Measurements from ENCODE around the gene CHMP2B. TPM values are rescaled to one million over a fixed set of nuclear protein-coding genes. Genes with fewer than 3 reads are reported as not detected.

Gene CHMP2B
- total RNA-seq, 1 donor from 2014 or later: 28.2 TPM

- no peak for DNase-seq (ENCODE audit: extremely low spot score in 2 of 2)
- Histone ChIP-seq H3K4me3 (no peak overlapping the region), H3K27ac (no peak overlapping the region), H3K9me3 (no peaks in the 10 kb centered on the region), H3K27me3 (no peaks in the 10 kb centered on the region), H3K36me3 (no peaks in the 10 kb centered on the region), H3K4me1 (no peaks in the 10 kb centered on the region)
- intact Hi-C loops (cut with DNase I): no loop called here
- no peak for TF ChIP-seq POLR2AphosphoS5 (IDR thresholded peaks at IDR 0.05; ENCODE audit: insufficient read depth in 1 of 2, low read depth in 1 of 2)
- TF ChIP-seq CTCF (IDR thresholded peaks at IDR 0.05): no peak
Measured at GRCh38 chr3:87186608-87187159, 40.4 kb upstream of the CHMP2B start.

DNA sequence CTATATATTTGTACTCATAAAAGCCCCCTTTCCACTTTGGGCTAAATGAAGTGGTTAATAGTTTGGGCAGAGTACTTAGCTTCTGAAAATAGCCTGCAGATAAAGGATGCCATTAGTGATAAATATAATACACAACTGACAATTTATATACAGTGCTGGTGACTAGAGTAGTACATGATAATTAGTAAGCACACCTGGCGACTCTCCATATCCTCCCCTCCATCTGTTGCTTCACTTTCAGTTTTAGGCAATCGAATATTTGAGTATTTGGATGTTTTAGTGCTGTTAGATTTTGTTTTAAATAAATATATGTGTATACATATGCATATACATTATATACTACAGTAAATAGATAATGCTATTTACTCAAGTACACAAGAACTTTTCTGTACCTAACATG lies 35.9 kb upstream of the CHMP2B start:
- DNase-seq (ENCODE audit: extremely low spot score in 2 of 2): no peak
- H3K27ac ChIP-seq: no peak overlapping the region
- no peak for TF ChIP-seq POLR2AphosphoS5 (IDR thresholded peaks at IDR 0.05; ENCODE audit: insufficient read depth in 1 of 2, low read depth in 1 of 2)
- TF ChIP-seq POLR2A (IDR thresholded peaks at IDR 0.05): no peak
- TF ChIP-seq CTCF (IDR thresholded peaks at IDR 0.05): no peak
- H3K4me1 ChIP-seq: no peaks in the 10 kb centered on the region
- intact Hi-C loops (cut with DNase I): no loop called here
- H3K9me3 ChIP-seq: no peaks in the 10 kb centered on the region
- no peaks in the 10 kb centered on the region for H3K27me3 ChIP-seq
- H3K4me3 ChIP-seq: no peak overlapping the region
- H3K36me3 ChIP-seq: no peaks in the 10 kb centered on the region

- H3K27ac ChIP-seq: no peak overlapping the region
- no peaks in the 10 kb centered on the region for H3K36me3 ChIP-seq
- TF ChIP-seq POLR2A (IDR thresholded peaks at IDR 0.05) (no peak), CTCF (IDR thresholded peaks at IDR 0.05) (no peak), POLR2AphosphoS5 (IDR thresholded peaks at IDR 0.05; ENCODE audit: insufficient read depth in 1 of 2, low read depth in 1 of 2) (no peak)
- no peak overlapping the region for H3K4me3 ChIP-seq
- no peaks in the 10 kb centered on the region for H3K4me1 ChIP-seq
- no peaks in the 10 kb centered on the region for H3K27me3 ChIP-seq
- DNase-seq (ENCODE audit: extremely low spot score in 2 of 2): no peak
- intact Hi-C loops (cut with DNase I): no loop called here
- no peaks in the 10 kb centered on the region for H3K9me3 ChIP-seq
Measured at GRCh38 chr3:87191641-87192040, 35.5 kb upstream of the CHMP2B start.

GRCh38 chr3:87196879-87197278 lies 30.2 kb upstream of the CHMP2B start:
- TF ChIP-seq POLR2A (IDR thresholded peaks at IDR 0.05): no peak
- no peak for TF ChIP-seq POLR2AphosphoS5 (IDR thresholded peaks at IDR 0.05; ENCODE audit: insufficient read depth in 1 of 2, low read depth in 1 of 2)
- TF ChIP-seq CTCF (IDR thresholded peaks at IDR 0.05): no peak
- Histone ChIP-seq H3K4me3 (no peak overlapping the region), H3K27ac (no peak overlapping the region), H3K9me3 (no peaks in the 10 kb centered on the region), H3K27me3 (no peaks in the 10 kb centered on the region), H3K36me3 (no peaks in the 10 kb centered on the region), H3K4me1 (no peaks in the 10 kb centered on the region)
- no peak for DNase-seq (ENCODE audit: extremely low spot score in 2 of 2)
- intact Hi-C loops (cut with DNase I): no loop called here

GRCh38 chr3:87197531-87197930 lies 29.6 kb upstream of the CHMP2B start:
- intact Hi-C loops (cut with DNase I): no loop called here
- TF ChIP-seq POLR2A (IDR thresholded peaks at IDR 0.05): no peak
- TF ChIP-seq POLR2AphosphoS5 (IDR thresholded peaks at IDR 0.05; ENCODE audit: insufficient read depth in 1 of 2, low read depth in 1 of 2): no peak
- TF ChIP-seq CTCF (IDR thresholded peaks at IDR 0.05): no peak
- H3K9me3 ChIP-seq: no peaks in the 10 kb centered on the region
- no peak overlapping the region for H3K27ac ChIP-seq
- H3K4me3 ChIP-seq: no peak overlapping the region
- H3K36me3 ChIP-seq: no peaks in the 10 kb centered on the region
- DNase-seq (ENCODE audit: extremely low spot score in 2 of 2): no peak
- no peaks in the 10 kb centered on the region for H3K27me3 ChIP-seq
- H3K4me1 ChIP-seq: no peaks in the 10 kb centered on the region
